Measurements from ENCODE around the gene MPPED1. TPM values are rescaled to one million over a fixed set of nuclear protein-coding genes. Genes with fewer than 3 reads are reported as not detected.

MPPED1 gene
- total RNA-seq, 4 donors from 2014 or later, result not detected

- TF ChIP-seq CTCF (IDR thresholded peaks at IDR 0.05), result no peak
- no peak for TF ChIP-seq POLR2A (IDR thresholded peaks at IDR 0.05)
- 32 to 51% methylated on average over 7 to 15 of the region's 39 CpGs for WGBS, 2 donors
- no peaks in the 10 kb centered on the region for H3K4me1 ChIP-seq
- H3K9me3 ChIP-seq, result no peaks in the 10 kb centered on the region
- peaks cover 0 to 100% (median 0%) of the 10 kb centered on the region in 4 donors for H3K27me3 ChIP-seq
- no peak overlapping the region for H3K4me3 ChIP-seq
- intact Hi-C loops (cut with DNase I), result no loop called here
- no peak for DNase-seq
- H3K27ac ChIP-seq, result no peak overlapping the region
- H3K36me3 ChIP-seq, result no peaks in the 10 kb centered on the region
Observed at GRCh38 chr22:43424666-43425630, 13.1 kb downstream of the MPPED1 start.

GRCh38 chr22:43425976-43426785 is 14.4 kb downstream of the MPPED1 start:
- H3K9me3 ChIP-seq, result no peaks in the 10 kb centered on the region
- DNase-seq, result no peak
- 76 to 79% methylated on average over 6 to 13 of the region's 22 CpGs for WGBS, 2 donors
- H3K27me3 ChIP-seq, result peaks cover 0 to 98% (median 0%) of the 10 kb centered on the region in 4 donors
- H3K4me3 ChIP-seq, result no peak overlapping the region
- intact Hi-C loops (cut with DNase I), result no loop called here
- no peak for TF ChIP-seq CTCF (IDR thresholded peaks at IDR 0.05)
- H3K27ac ChIP-seq, result no peak overlapping the region
- no peaks in the 10 kb centered on the region for H3K36me3 ChIP-seq
- H3K4me1 ChIP-seq, result no peaks in the 10 kb centered on the region

- Histone ChIP-seq H3K4me3 (no peak overlapping the region), H3K9me3 (no peaks in the 10 kb centered on the region), H3K36me3 (no peaks in the 10 kb centered on the region), H3K27me3 (peaks cover 0 to 98% (median 0%) of the 10 kb centered on the region in 4 donors), H3K4me1 (no peaks in the 10 kb centered on the region), H3K27ac (no peak overlapping the region)
- intact Hi-C loops (cut with DNase I), result no loop called here
- TF ChIP-seq POLR2A (IDR thresholded peaks at IDR 0.05) (no peak), CTCF (IDR thresholded peaks at IDR 0.05) (no peak)
- DNase-seq, result no peak
- 50% methylated on average over 1 of the region's 7 CpGs; no CpG with 5 or more reads in 1 of the 2 donors for WGBS, 2 donors
Observed at GRCh38 chr22:43426816-43427215, 15.0 kb downstream of the MPPED1 start.

- WGBS, 2 donors, result 63 to 77% methylated on average over 10 to 15 of the region's 23 CpGs
- Histone ChIP-seq H3K27ac (no peak overlapping the region), H3K4me1 (no peaks in the 10 kb centered on the region), H3K36me3 (no peaks in the 10 kb centered on the region), H3K4me3 (no peak overlapping the region), H3K27me3 (peaks cover 0 to 97% (median 0%) of the 10 kb centered on the region in 4 donors), H3K9me3 (no peaks in the 10 kb centered on the region)
- intact Hi-C loops (cut with DNase I), result no loop called here
- TF ChIP-seq POLR2A (IDR thresholded peaks at IDR 0.05) (no peak), CTCF (IDR thresholded peaks at IDR 0.05) (no peak)
- no peak for DNase-seq
Observed at GRCh38 chr22:43427296-43428004, 15.6 kb downstream of the MPPED1 start.

Data from esophagus squamous epithelium (tissue), 5 donors.